GM19025 (cell line): ENCODE data around the gene SDF2.
"Not testable (repeated sequence)": the region's sequence is repeated elsewhere in the genome, so short reads cannot be mapped to it uniquely, and the experiment has no call there.

Experiments
- ATAC-seq: cut with Tn5 transposase; IDR thresholded peaks from one replicate; pipeline ENCODE4 v1.9.1; 2021; ENCODE audit warnings: mild to moderate bottlenecking, low read depth, moderate library complexity; ENCODE audit not compliant: unreplicated experiment

The SDF2 gene

GRCh38 chr17:28635506-28635905 lies 26.2 kb downstream of the SDF2 start:
- no peak for ATAC-seq

DNA sequence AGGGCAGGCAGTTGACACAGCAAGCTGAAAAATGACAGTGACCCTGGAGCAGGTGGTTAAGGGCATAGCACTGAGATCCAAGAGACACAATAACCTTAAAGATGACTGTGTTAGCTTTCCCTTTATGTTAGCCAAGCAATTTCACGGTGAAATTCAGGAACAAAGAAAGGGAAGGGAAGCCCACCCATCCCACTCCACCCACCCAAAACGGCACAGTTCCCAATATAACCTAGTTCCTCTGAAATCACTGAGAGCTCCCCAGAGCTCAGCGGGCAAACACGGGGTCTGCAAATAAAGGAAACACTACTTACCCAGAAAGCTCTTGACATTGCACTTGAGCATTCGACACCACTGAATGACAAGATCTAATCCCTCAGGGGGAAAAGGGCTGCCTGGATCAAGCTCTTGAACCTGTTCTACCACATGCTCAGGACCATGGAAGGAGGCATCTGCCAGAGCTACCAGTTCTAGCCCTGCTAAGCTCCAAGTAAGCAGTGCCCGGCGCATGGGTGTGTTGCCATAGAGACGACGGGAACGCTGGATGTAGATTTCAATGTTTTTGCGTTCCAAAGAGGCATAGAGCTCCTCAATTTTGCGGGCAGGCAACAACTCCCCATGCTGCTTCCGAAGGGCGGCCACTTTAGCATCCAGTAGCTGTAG lies 27.4 kb downstream of the SDF2 start:
- ATAC-seq, result no peak

DNA sequence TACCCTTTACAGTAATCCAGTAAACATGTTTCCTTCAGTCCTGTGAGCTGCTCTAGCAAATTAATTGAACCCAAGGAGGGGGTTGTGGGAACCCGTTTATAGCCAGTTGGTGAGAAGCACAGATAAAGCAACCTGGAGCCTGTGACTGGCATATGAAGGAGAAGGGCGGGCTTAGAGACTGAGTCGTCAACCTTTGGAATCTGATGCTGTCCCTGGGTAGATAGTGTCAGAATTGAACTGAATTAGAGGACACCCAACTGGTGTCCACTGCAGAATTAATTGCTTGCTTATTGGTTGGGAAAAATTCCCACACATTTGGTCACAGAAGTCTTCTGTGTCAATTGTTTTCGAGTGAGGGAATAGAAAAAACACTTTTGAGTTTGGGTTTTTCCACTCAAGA lies 34.9 kb downstream of the SDF2 start:
- ATAC-seq, result no peak

DNA sequence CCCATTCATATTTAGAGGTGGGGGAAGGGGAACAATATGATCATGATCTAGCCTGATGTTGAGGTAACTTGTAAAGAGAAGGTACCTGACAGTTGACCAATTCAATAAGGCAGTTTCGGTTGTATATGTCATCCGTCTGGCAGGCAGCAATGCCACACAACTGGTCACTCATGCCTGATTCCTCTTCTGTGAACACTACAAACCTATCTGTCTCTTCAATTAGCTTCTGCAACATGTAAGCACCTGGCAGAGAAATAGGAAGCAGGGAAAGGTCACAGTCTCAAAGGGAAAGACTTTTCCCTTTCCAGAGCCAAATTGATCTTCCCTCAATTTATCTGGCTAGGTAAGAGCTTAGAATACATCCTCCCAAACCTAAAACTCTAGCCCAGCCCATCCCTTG lies 37.6 kb downstream of the SDF2 start:
- ATAC-seq, result no peak

DNA sequence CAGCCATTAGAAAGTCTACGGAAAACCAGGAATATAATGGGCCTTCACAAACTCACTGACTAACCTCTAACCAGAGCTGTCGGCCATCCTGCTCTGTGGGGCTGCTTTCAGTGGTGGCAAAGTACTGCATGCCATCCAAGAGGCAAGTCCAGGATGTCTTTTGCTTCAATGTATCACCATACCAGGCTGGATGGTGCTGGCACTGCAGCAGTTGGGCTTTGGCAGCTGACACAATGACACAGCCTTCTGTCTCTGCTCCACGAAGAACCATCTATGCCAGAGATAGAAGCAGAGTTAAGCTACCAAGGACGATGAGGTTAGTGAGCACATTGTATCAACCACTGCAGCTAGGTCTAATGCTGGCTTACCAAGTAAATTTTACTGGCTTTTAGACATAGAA lies 38.0 kb downstream of the SDF2 start:
- no peak for ATAC-seq

DNA sequence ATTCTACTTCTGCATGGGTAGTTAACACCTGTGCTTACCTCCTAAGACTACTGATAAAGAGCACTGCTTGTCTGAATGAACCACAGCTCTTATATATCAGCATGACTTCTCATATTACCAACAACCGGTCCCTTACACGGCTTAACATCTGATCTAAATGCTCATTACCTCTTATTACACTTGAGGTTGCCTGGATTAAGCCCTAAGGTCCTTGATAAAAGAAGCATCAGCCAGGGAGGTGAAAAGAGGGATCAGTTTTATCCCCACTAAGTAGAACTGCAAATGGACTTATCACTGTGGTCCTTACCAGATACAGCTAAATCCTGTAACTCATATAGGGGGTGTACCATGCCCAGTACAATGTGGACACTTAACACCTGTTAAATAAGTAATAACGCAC lies 39.5 kb downstream of the SDF2 start:
- ATAC-seq, result no peak

GRCh38 chr17:28620010-28620409 lies 41.7 kb downstream of the SDF2 start:
- ATAC-seq, result no peak

DNA sequence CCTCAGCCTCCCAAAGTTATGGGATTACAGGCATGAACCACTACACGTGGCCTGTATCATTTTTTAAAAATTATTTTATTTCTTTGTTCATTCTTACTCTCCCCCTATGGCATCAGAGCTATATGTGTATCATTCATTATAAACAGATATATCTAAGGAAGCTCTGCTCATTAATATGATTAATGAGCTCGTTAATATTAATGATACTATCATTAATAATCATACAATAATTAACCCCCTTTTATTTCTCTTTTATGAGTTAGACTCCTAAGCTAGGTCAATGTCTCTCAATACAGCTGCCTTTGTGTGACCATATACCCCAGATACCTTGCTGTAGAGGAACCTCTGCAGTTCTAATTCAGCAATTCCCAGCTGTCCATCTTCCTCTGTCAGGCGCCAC lies 43.2 kb downstream of the SDF2 start:
- no peak for ATAC-seq

- ATAC-seq, result no peak
These were observed 45.4 kb downstream of the SDF2 start for GRCh38 chr17:28616281-28616680.

DNA sequence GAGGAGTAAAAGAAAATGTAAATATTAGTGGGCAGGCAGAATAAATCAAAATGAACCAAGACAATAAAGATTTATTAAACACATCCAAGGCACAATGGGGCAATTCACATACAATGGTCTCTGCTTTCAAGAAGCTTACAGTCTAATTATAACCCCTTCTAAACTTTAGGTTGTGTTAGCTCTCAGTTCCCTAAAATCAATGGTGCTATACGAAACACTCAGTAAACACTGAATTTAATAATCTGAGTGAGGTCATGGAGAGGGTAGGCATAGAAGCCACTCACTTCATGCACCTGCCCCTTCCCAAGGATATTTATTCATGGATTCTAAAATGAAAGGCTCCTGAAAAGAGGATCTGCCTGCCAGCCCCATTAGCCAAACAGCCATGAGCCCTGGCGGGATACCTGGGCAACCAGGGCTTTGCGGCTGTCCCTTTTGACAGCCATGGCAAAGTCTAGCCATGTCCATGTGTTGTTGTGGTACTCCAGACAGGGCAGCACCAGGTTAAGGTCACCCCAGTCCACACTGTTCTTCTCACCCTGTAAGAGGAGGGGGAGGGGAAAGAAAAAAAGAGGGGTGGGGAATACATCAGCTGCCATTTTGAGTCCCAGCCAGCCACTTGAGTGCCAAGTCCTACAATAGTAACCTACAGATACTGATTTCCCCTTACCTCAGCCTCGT lies 46.3 kb downstream of the SDF2 start:
- ATAC-seq, result no peak

DNA sequence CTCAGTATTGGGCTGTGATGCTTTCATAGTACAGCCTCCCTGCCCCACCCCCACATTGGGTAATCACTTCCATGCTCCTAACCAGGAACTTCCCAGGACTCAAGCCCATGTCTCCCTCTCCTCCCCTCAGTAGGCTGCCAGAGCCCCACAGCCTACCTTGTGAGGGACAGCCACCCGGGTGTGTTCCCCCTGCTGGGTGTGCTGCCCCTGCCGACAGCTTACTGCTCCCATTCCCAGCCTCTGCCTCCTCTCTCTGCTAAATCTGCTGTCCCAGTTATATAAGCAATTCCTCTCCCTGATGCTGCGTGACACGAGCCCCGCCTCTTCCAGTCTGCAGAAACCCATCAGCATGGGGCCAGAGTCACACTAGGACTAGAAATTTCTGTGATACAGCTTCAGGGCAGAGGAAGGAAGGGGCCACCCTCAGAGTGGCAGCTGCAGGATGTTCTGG lies 47.8 kb downstream of the SDF2 start, which contains the start of gene RSKR:
Gene RSKR (minus strand): TSS at position 255 of the 451 bp plus-strand sequence. CDS start 24 bp downstream, at position 231.
- ATAC-seq, result no peak

GRCh38 chr17:28612936-28613872 lies 48.5 kb downstream of the SDF2 start:
- no peak for ATAC-seq

DNA sequence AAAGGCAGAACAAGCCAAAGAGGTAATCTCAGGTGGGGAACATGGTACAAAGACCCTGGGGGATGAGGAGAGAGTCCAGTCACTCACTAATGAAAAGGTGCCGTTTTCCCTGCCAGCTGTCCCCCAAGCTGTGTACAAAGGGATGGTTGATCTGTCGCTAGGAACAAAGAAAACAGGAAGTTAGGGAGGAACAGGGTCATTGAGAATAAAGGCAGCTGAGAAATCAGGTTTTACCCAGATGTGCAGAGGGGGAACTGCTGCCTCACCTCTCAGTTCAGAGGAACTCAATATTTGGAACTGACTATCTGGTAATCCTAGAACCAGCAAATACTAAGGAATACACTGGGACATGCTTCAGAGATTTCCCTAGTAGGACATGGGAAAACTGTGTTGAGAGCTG lies 49.2 kb downstream of the SDF2 start:
- no peak for ATAC-seq

- ATAC-seq, result no peak
These were observed 51.3 kb downstream of the SDF2 start for GRCh38 chr17:28610376-28610775.

- not testable (repeated sequence) for ATAC-seq
These were observed 57.7 kb downstream of the SDF2 start for GRCh38 chr17:28604031-28604430.

GRCh38 chr17:28599311-28600184 lies 62.2 kb downstream of the SDF2 start:
- ATAC-seq, result peak; percentile 33

GRCh38 chr17:28598799-28599310 lies 62.9 kb downstream of the SDF2 start, which contains the start of gene SPAG5:
SPAG5 (minus strand) TSS chr17:28599025; CDS start chr17:28598946, 79 bp downstream.
- peak; percentile 81 for ATAC-seq

- ATAC-seq, result no peak
These were observed 63.3 kb downstream of the SDF2 start for GRCh38 chr17:28598389-28598788.
